SK-N-SH (cell line): ENCODE results near the gene CDK13.
"Not testable (repeated sequence)": the region's sequence is repeated elsewhere in the genome, so short reads cannot be mapped to it uniquely, and the experiment has no call there.

Experiments used
- CTCF ChIP-seq: fragments of 200-600 bp; sonication (generic); IDR thresholded peaks from 2 replicates; pipeline ENCODE4 v1.6.1; 2017; ENCODE audit warnings: antibody characterized with exemption, mild to moderate bottlenecking, moderate library complexity
- RFX5 ChIP-seq: IDR thresholded peaks from 2 replicates; pipeline ENCODE4 v1.6.1; 2012; ENCODE audit warnings: mild to moderate bottlenecking, improper control_type of control experiment, low read length
- TF ChIP-seq, protein P1 (sequence below): fragments of 150-350 bp; IDR thresholded peaks from 2 replicates; pipeline ENCODE4 v1.6.1; 2017; ENCODE audit warnings: antibody characterized with exemption, low read length, low read depth, borderline replicate concordance

- not testable (repeated sequence) for TF ChIP-seq CTCF, RFX5
- TF ChIP-seq, protein P1, sequence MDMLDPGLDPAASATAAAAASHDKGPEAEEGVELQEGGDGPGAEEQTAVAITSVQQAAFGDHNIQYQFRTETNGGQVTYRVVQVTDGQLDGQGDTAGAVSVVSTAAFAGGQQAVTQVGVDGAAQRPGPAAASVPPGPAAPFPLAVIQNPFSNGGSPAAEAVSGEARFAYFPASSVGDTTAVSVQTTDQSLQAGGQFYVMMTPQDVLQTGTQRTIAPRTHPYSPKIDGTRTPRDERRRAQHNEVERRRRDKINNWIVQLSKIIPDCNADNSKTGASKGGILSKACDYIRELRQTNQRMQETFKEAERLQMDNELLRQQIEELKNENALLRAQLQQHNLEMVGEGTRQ: not testable (repeated sequence)
These were observed 172.3 kb downstream of the CDK13 start for GRCh38 chr7:40122100-40122939.
